Activated CD8-positive, alpha-beta memory T cell treated with anti-CD3 and anti-CD28 coated beads, Interleukin-2, amount 50 U/mL, for 1 hour (primary cell): ENCODE data around the gene ARMH3.

Experiments
- DNase-seq: peaks from one replicate; pipeline ENCODE4 v3.0.0-alpha.2; 2020; ENCODE audit errors: extremely low read depth

The ARMH3 gene

DNA sequence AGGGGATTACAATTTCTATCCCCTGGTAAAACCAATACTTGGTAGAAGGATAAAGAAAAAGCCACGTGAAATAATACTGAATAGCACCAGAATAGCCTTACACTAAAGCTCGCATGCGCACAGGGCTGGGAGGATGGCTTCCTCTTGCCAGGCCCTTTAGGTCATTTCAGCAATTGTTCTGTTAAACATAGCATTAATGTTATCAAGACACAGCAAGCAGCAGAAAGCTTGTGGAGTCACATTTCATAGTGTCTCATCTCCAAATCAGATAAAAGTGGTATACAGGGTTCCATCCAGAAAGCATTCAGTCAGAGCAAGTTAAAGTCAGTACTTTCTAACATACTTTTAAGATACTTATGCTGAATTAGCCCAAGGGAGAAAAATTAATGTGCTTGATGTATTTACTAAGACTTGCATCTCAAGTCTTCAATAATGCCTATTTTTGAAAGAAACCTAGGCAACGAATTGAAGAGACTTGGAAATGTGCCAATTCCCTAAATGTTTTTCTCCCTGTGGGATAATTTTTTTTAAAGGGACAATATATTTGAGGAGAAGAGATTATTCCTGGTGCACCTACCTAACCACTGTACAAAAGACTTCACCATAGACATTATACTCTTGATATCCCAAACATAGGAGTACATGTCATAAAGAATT is 258.4 kb downstream of the ARMH3 start:
- DNase-seq, result no peak
